B cell (primary cell): ENCODE data around the gene PHACTR3. TPM values are rescaled to one million over a fixed set of nuclear protein-coding genes. Genes with fewer than 3 reads are reported as not detected.

ENCODE experiments used
- ATAC-seq: fragments of 200-7000 bp; cut with Tn5 transposase; one replicate; pipeline ENCODE4 v1.10.0; 2021; ENCODE audit warnings: low read depth, mild to moderate bottlenecking, moderate number of reproducible peaks, moderate library complexity
- CTCF ChIA-PET: fragments of 350-600 bp; sonication (Branson Sonifier 250); formaldehyde crosslinking; loops from one replicate; lab custom pipeline; 2021; ENCODE audit warnings: antibody characterized with exemption, inconsistent platforms; lab: Charles Lee
- POLR2A ChIA-PET: fragments of 350-600 bp; sonication (Branson Sonifier 250); formaldehyde crosslinking; loops from one replicate; lab custom pipeline; 2021; ENCODE audit warnings: antibody characterized with exemption; lab: Charles Lee
- DNase-seq: peaks from one replicate; pipeline ENCODE4 v3.0.0; 2013
- H2AFZ ChIP-seq: 2 replicates; pipeline ENCODE4 v1.6.1; 2012; ENCODE audit warnings: mild to moderate bottlenecking, low read depth, low read length; ENCODE audit not compliant: insufficient read depth, poor library complexity, severe bottlenecking
- H3K27ac ChIP-seq, 2 donors: 1 replicate in 1 of 2; 2 replicates in 1 of 2; pipeline ENCODE4 v1.5.1; 2012 to 2013; ENCODE audit warnings: low read length in 2 of 2, mild to moderate bottlenecking in 2 of 2, moderate library complexity in 1 of 2
- H3K27me3 ChIP-seq, 4 experiments: fragments of 200-600 bp in 1 of 4; sonication (generic) in 1 of 4; replicated peaks in 1 of 4; 1 replicate in 2 of 4; 2 replicates in 2 of 4; pipeline versions ENCODE4 v1.6.1 to v1.7.0; 2013 to 2016; ENCODE audit warnings: low read length in 3 of 4, mild to moderate bottlenecking in 2 of 4, mixed read lengths in 1 of 4, moderate library complexity in 1 of 4; ENCODE audit not compliant: insufficient read depth in 4 of 4, control insufficient read depth in 3 of 4; ENCODE audit errors: control extremely low read depth in 1 of 4
- H3K36me3 ChIP-seq, 2 experiments: replicated peaks in 1 of 2; 1 replicate in 1 of 2; 2 replicates in 1 of 2; pipeline versions ENCODE4 v1.6.1 to v1.7.1; 2013; ENCODE audit warnings: low read length in 1 of 2; ENCODE audit not compliant: insufficient read depth in 2 of 2, control insufficient read depth in 1 of 2; ENCODE audit errors: control extremely low read depth in 1 of 2, extremely low read depth in 1 of 2
- H3K4me1 ChIP-seq, 2 donors: fragments of 200-600 bp in 1 of 2; sonication (generic) in 1 of 2; 1 replicate in 1 of 2; 2 replicates in 1 of 2; pipeline versions ENCODE4 v1.5.1 to v1.6.1; 2013 to 2017; ENCODE audit warnings: low read length in 2 of 2; ENCODE audit not compliant: control insufficient read depth in 2 of 2, insufficient read depth in 2 of 2
- H3K4me2 ChIP-seq: replicated peaks from 2 replicates; pipeline ENCODE3; 2012; ENCODE audit warnings: mild to moderate bottlenecking, low read depth, low read length; ENCODE audit not compliant: poor library complexity, severe bottlenecking
- H3K4me3 ChIP-seq, 5 experiments: fragments of 200-600 bp in 1 of 5; sonication (generic) in 1 of 5; 1 replicate in 3 of 5; 2 replicates in 2 of 5; pipeline versions ENCODE4 v1.5.1 to v1.7.0; 2011 to 2016; ENCODE audit warnings: low read length in 4 of 5, mild to moderate bottlenecking in 4 of 5, low read depth in 2 of 5, control low read depth in 1 of 5, moderate library complexity in 1 of 5; ENCODE audit not compliant: insufficient read depth in 1 of 5; ENCODE audit errors: control extremely low read depth in 1 of 5, extremely low read depth in 1 of 5
- H3K79me2 ChIP-seq: fragments of 200-600 bp; sonication (generic); one replicate; pipeline ENCODE4 v1.6.0; 2016; ENCODE audit warnings: low read length; ENCODE audit not compliant: control insufficient read depth, insufficient read depth
- H3K9ac ChIP-seq: fragments of 200-600 bp; sonication (generic); 2 replicates; pipeline ENCODE4 v1.6.1; 2017; ENCODE audit warnings: mild to moderate bottlenecking, low read length, moderate library complexity
- H3K9me3 ChIP-seq, 3 donors: one replicate each; pipeline versions ENCODE4 v1.6.1 to v1.7.1; 2013; ENCODE audit warnings: low read length in 2 of 3; ENCODE audit not compliant: control insufficient read depth in 2 of 3, insufficient read depth in 1 of 3; ENCODE audit errors: control extremely low read depth in 1 of 3
- H4K20me1 ChIP-seq: 2 replicates; pipeline ENCODE4 v1.6.0; 2012; ENCODE audit warnings: mild to moderate bottlenecking, low read length; ENCODE audit not compliant: insufficient read depth, control insufficient read depth, poor library complexity, severe bottlenecking
- H3K27ac Mint-ChIP-seq: one replicate; pipeline ENCODE4 v1.8.0; 2021; ENCODE audit warnings: mixed read lengths
- H3K27me3 Mint-ChIP-seq: one replicate; pipeline ENCODE4 v1.8.0; 2021; ENCODE audit warnings: mixed read lengths
- H3K4me1 Mint-ChIP-seq: one replicate; pipeline ENCODE4 v1.8.0; 2021; ENCODE audit warnings: mixed read lengths
- H3K4me3 Mint-ChIP-seq: one replicate; pipeline ENCODE4 v1.8.0; 2021; ENCODE audit warnings: mixed read lengths
- H3K9me3 Mint-ChIP-seq: one replicate; pipeline ENCODE4 v1.8.0; 2022; ENCODE audit warnings: mixed read lengths; ENCODE audit not compliant: insufficient read depth
- EZH2 ChIP-seq: IDR thresholded peaks from 2 replicates; pipeline ENCODE4 v1.6.1; 2012; ENCODE audit warnings: borderline replicate concordance, low read depth, mild to moderate bottlenecking, moderate library complexity, low read length; ENCODE audit not compliant: insufficient read depth, poor library complexity, severe bottlenecking
- WGBS: methylation state at CpG from one replicate; pipeline ENCODE4 v1.1.5; 2013; ENCODE audit warnings: missing lambda C conversion rate; ENCODE audit not compliant: insufficient coverage; 5-methylcytosine and 5-hydroxymethylcytosine counted together
- intact Hi-C: fragments of 100-400 bp; cut with micrococcal nuclease; formaldehyde crosslinking; loops from one replicate; pipeline ENCODE4 v1.10.0; 2022
- polyA plus RNA-seq: library from polyadenylated mRNA; depleted of rRNA; stranded (reverse); fragments of >200 nt; gene quantifications from 2 replicates; pipeline ENCODE4 v1.2.3, GENCODE V29; 2012
- total RNA-seq, 2 donors: library from RNA; stranded (reverse); fragments of 120-200 nt in 1 of 2; gene quantifications; 1 replicate in 1 of 2; 2 replicates in 1 of 2; pipeline versions ENCODE4 v1.2.3 to v1.2.4, GENCODE V29; 2013 to 2022
- TF ChIP-seq, protein P1 (sequence below): fragments of 200-600 bp; IDR thresholded peaks from one replicate; pipeline ENCODE4 v1.8.0; 2022; ENCODE audit warnings: antibody characterized with exemption, mild to moderate bottlenecking

The PHACTR3 gene
- total and polyA plus RNA-seq, 2 donors (not counting 1 experiment from before 2014, with no cell fraction given) = not detected

DNA sequence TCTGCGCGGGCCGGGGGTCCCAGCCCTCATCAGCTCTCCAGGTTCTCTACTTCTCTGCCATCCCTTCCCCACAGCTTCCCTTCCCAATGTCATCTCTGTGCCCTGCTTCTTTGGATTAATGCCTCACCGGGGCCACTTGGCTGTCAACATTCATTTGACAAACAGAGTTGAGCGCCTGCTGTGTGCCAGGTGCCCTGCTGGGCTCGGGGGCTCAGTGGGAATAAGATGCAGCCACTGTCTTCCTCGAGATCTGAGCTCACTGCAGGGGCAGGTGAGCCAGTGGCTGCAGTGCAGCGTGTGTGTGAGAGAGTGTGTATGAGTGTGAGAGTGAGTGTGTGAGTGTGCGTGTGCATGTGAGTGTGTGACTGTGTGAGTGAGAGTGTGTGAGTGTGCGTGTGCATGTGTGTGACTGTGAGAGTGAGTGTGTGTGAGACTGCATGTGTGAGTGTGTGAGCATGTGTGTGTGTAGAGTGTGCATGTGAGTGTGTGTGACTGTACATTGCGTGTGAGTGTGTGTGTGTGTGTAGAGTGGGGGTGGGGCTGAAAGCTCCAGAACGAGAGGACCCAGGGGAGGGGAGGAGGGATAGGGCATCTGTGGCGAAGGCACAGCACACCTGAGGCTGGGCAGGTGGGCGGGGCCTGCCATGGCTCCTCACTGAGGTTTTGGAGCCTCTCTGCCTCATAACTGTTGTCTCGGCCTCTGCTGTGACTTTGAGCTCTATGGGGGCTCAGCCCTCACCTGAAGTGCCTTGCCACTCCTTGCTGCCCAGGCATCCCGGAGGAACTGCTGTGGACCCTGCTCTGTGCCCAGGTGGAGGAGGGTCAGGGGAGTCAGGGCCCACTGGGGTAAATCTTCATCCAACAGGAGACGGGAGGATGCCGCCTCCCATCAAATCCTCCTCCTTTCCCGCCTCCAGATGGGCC is 36.5 kb upstream of the PHACTR3 start:
- ChIA-PET POLR2A (no interaction called here), CTCF (no interaction called here)
- H3K27me3 ChIP-seq = peaks cover 0 to 3% (median 2%) of the 10 kb centered on the region in 4 experiments
- TF ChIP-seq EZH2 = no peak
- TF ChIP-seq, protein P1, sequence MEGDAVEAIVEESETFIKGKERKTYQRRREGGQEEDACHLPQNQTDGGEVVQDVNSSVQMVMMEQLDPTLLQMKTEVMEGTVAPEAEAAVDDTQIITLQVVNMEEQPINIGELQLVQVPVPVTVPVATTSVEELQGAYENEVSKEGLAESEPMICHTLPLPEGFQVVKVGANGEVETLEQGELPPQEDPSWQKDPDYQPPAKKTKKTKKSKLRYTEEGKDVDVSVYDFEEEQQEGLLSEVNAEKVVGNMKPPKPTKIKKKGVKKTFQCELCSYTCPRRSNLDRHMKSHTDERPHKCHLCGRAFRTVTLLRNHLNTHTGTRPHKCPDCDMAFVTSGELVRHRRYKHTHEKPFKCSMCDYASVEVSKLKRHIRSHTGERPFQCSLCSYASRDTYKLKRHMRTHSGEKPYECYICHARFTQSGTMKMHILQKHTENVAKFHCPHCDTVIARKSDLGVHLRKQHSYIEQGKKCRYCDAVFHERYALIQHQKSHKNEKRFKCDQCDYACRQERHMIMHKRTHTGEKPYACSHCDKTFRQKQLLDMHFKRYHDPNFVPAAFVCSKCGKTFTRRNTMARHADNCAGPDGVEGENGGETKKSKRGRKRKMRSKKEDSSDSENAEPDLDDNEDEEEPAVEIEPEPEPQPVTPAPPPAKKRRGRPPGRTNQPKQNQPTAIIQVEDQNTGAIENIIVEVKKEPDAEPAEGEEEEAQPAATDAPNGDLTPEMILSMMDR = no peak
- WGBS = 81% methylated on average over 19 of the region's 19 CpGs
- H3K4me1 ChIP-seq = peaks cover 5 to 6% of the 10 kb centered on the region in 2 donors
- H3K4me2 ChIP-seq = no peak overlapping the region
- intact Hi-C loops = no loop called here
- H3K27ac ChIP-seq = no peak overlapping the region
- DNase-seq = no peak
- H3K9me3 Mint-ChIP-seq = no peaks in the 10 kb centered on the region
- H3K27me3 Mint-ChIP-seq = peaks cover 22% of the 10 kb centered on the region
- H3K9me3 ChIP-seq = no peaks in the 10 kb centered on the region
- no peaks in the 10 kb centered on the region for H3K79me2 ChIP-seq
- H3K36me3 ChIP-seq = no peaks in the 10 kb centered on the region
- no peak for ATAC-seq
- no peak overlapping the region for H3K27ac Mint-ChIP-seq
- peaks cover 3% of the 10 kb centered on the region for H3K4me1 Mint-ChIP-seq
- no peak overlapping the region for H2AFZ ChIP-seq
- no peaks in the 10 kb centered on the region for H4K20me1 ChIP-seq
- no peak overlapping the region for H3K4me3 ChIP-seq
- H3K4me3 Mint-ChIP-seq = no peak overlapping the region
- no peak overlapping the region for H3K9ac ChIP-seq

DNA sequence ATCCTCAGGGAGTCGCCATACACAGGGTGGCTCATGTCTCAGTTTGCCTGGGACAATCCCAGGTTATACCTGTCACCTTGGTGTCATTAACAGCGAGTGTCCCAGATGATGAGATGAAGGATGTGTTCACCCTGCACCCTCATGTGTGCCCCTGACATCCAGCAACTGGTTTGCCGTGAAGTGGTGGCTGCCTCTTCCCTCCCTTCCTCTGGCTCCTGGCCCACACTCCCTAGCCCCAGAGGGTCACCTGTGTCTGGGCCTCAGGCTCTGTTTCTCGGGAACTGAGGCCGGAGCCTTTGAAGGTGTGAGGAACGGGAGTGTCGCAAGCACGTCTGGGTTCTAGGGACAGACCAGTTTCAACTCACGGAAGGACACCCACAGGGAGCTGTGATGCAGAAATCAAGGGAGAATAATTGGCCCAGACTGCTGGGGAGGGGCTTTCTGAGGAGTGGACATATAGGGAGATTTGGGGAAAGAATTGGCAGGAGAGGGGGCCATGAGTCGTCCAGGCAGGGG is 35.8 kb upstream of the PHACTR3 start:
- CTCF ChIA-PET = no interaction called here
- Mint-ChIP-seq H3K4me1 (peaks cover 3% of the 10 kb centered on the region), H3K27me3 (peaks cover 22% of the 10 kb centered on the region), H3K4me3 (no peak overlapping the region), H3K27ac (no peak overlapping the region), H3K9me3 (peaks cover 2% of the 10 kb centered on the region)
- Histone ChIP-seq H2AFZ (no peak overlapping the region), H3K79me2 (no peaks in the 10 kb centered on the region), H3K4me2 (no peak overlapping the region), H3K4me1 (peaks cover 5 to 6% of the 10 kb centered on the region in 2 donors), H3K36me3 (no peaks in the 10 kb centered on the region), H3K9me3 (no peaks in the 10 kb centered on the region), H3K4me3 (no peak overlapping the region), H4K20me1 (no peaks in the 10 kb centered on the region), H3K9ac (no peak overlapping the region), H3K27me3 (peaks cover 0 to 3% (median 2%) of the 10 kb centered on the region in 4 experiments), H3K27ac (no peak overlapping the region)
- WGBS = 82% methylated on average over 9 of the region's 10 CpGs
- intact Hi-C loops = no loop called here
- TF ChIP-seq, protein P1 = no peak
- no peak for TF ChIP-seq EZH2
- no peak for ATAC-seq
- DNase-seq = no peak
- POLR2A ChIA-PET = no interaction called here
